ENCODE results near the gene MED13L. TPM values are rescaled to one million over a fixed set of nuclear protein-coding genes. Genes with fewer than 3 reads are reported as not detected.

The MED13L gene
- total and polyA plus RNA-seq, 2 of the 4 experiments (the other 2 are of a cell fraction), result 17.9 to 49.1 TPM

DNA sequence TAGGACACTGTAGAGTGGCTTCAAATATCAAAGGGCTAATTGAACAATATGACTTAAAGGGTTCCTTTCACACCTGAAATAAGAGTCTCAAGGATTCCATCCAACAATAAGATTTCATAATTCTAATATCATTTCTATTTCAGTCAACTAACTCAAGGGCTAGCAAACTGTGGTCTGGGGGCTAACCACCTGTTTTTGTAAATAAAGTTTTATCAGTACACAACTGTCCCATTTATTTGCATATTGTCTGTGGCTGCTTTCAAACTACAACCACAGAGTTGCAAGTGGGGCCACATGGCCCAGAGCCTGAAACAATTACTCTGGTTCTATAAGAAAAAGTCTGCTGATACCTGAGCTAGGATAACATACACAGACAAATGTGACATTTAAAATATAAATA is 29.1 kb downstream of the MED13L start:
- Histone ChIP-seq H3K27ac (ENCODE audit: insufficient read depth, low read length) (no peak overlapping the region), H2AK9ac (replicated peaks; ENCODE audit: low read depth, low read length, poor library complexity) (no peak overlapping the region), H3K9ac (ENCODE audit: low read depth, low read length) (no peak overlapping the region), H4K5ac (ENCODE audit: low read depth, low read length) (no peak overlapping the region), H3K36me3 (ENCODE audit: control insufficient read depth, insufficient read depth, low read length) (no peaks in the 10 kb centered on the region), H3K4me2 (ENCODE audit: low read depth, low read length) (no peak overlapping the region), H3K9me1 (ENCODE audit: insufficient read depth, low read length) (peaks cover 16% of the 10 kb centered on the region), H4K8ac (ENCODE audit: low read depth in 2 of 2, low read length in 2 of 2) (no peak overlapping the region), H2BK5ac (ENCODE audit: low read depth, low read length, poor library complexity, severe bottlenecking) (no peak overlapping the region), H2AK5ac (ENCODE audit: low read depth, low read length) (no peak overlapping the region), H3K4ac (ENCODE audit: low read depth, low read length) (no peak overlapping the region), H3K4me1 (ENCODE audit: control insufficient read depth, insufficient read depth, low read length) (peaks cover 11% of the 10 kb centered on the region), H3K4me3 (ENCODE audit: insufficient read depth, low read depth, low read length) (no peak overlapping the region), H4K20me1 (ENCODE audit: insufficient read depth, low read length) (peaks cover 73% of the 10 kb centered on the region), H3K18ac (ENCODE audit: low read depth, low read length) (no peak overlapping the region), H3K56ac (ENCODE audit: extremely low read depth, insufficient read depth, low read length) (no peak overlapping the region), H3K79me1 (ENCODE audit: low read depth in 1 of 2, low read length in 2 of 2) (peaks cover 13 to 41% of the 10 kb centered on the region in 2 experiments; a peak in 3 of 4 replicates), H4K91ac (ENCODE audit: insufficient read depth, low read depth, low read length) (no peak overlapping the region), H3K9me3 (ENCODE audit: control insufficient read depth, insufficient read depth, low read length) (no peaks in the 10 kb centered on the region; the same call in 1 of the 2 replicates), H2BK120ac (ENCODE audit: low read depth, low read length) (no peak overlapping the region), H2BK20ac (ENCODE audit: low read depth, low read length) (no peak overlapping the region), H2BK15ac (ENCODE audit: low read depth, low read length) (no peak overlapping the region), H3K14ac (replicated peaks; ENCODE audit: low read depth, low read length) (no peak overlapping the region), H3K27me3 (ENCODE audit: control insufficient read depth, insufficient read depth, low read length) (no peaks in the 10 kb centered on the region), H2AFZ (replicated peaks; ENCODE audit: low read length, poor library complexity) (no peak overlapping the region), H3K23ac (ENCODE audit: low read depth, low read length) (no peak overlapping the region)
- intact Hi-C loops (cut with micrococcal nuclease) (no loop called here), dilution Hi-C loops (cut with HindIII; ENCODE audit: low sequenced_read_pairs, unreplicated experiment) (no loop called here), in situ Hi-C loops (cut with MboI; ENCODE audit: low sequenced_read_pairs) (no loop called here)
- ATAC-seq (ENCODE audit: low read depth) (no peak), DNase-seq (no peak)
- BruUV-seq (replicated peaks), result no TSS peak
- ChIA-PET POLR2A (ENCODE audit: unreplicated experiment) (no interaction called here), CTCF (no interaction called here)
- TF ChIP-seq SMC3 (IDR thresholded peaks at IDR 0.05; ENCODE audit: low read depth, low read length) (no peak), CEBPB (IDR thresholded peaks at IDR 0.05; ENCODE audit: low read depth, low read length) (no peak), RFX5 (IDR thresholded peaks at IDR 0.05; ENCODE audit: low read depth, low read length) (no peak), POLR2A (IDR thresholded peaks at IDR 0.05; ENCODE audit: low read depth, low read length) (no peak), MXI1 (IDR thresholded peaks at IDR 0.05; ENCODE audit: borderline replicate concordance, low read depth, low read length) (no peak), CHD1 (IDR thresholded peaks at IDR 0.05; ENCODE audit: low read depth, low read length) (no peak), RCOR1 (IDR thresholded peaks at IDR 0.05; ENCODE audit: insufficient replicate concordance, low read length) (no peak), RAD21 (IDR thresholded peaks at IDR 0.05; ENCODE audit: low read length) (no peak), FOS (IDR thresholded peaks at IDR 0.05; ENCODE audit: low read depth, low read length) (no peak)
- TF ChIP-seq, protein P1, sequence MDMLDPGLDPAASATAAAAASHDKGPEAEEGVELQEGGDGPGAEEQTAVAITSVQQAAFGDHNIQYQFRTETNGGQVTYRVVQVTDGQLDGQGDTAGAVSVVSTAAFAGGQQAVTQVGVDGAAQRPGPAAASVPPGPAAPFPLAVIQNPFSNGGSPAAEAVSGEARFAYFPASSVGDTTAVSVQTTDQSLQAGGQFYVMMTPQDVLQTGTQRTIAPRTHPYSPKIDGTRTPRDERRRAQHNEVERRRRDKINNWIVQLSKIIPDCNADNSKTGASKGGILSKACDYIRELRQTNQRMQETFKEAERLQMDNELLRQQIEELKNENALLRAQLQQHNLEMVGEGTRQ (IDR thresholded peaks at IDR 0.05; ENCODE audit: low read depth, low read length), result no peak
- TF ChIP-seq, protein P2, sequence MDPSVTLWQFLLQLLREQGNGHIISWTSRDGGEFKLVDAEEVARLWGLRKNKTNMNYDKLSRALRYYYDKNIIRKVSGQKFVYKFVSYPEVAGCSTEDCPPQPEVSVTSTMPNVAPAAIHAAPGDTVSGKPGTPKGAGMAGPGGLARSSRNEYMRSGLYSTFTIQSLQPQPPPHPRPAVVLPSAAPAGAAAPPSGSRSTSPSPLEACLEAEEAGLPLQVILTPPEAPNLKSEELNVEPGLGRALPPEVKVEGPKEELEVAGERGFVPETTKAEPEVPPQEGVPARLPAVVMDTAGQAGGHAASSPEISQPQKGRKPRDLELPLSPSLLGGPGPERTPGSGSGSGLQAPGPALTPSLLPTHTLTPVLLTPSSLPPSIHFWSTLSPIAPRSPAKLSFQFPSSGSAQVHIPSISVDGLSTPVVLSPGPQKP (IDR thresholded peaks at IDR 0.05; ENCODE audit: borderline replicate concordance, low read depth, low read length), result no peak
- TF ChIP-seq, protein P3, sequence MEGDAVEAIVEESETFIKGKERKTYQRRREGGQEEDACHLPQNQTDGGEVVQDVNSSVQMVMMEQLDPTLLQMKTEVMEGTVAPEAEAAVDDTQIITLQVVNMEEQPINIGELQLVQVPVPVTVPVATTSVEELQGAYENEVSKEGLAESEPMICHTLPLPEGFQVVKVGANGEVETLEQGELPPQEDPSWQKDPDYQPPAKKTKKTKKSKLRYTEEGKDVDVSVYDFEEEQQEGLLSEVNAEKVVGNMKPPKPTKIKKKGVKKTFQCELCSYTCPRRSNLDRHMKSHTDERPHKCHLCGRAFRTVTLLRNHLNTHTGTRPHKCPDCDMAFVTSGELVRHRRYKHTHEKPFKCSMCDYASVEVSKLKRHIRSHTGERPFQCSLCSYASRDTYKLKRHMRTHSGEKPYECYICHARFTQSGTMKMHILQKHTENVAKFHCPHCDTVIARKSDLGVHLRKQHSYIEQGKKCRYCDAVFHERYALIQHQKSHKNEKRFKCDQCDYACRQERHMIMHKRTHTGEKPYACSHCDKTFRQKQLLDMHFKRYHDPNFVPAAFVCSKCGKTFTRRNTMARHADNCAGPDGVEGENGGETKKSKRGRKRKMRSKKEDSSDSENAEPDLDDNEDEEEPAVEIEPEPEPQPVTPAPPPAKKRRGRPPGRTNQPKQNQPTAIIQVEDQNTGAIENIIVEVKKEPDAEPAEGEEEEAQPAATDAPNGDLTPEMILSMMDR (conservative IDR thresholded peaks at IDR 0.05; ENCODE audit: low read depth, low read length), result no peak
